HG02588 (cell line): ENCODE data around the gene NARF.
"Not testable (repeated sequence)": the region's sequence is repeated elsewhere in the genome, so short reads cannot be mapped to it uniquely, and the experiment has no call there.

Experiments
- ATAC-seq: cut with Tn5 transposase; IDR thresholded peaks from one replicate; pipeline ENCODE4 v1.9.1; 2021; ENCODE audit warnings: mild to moderate bottlenecking, moderate library complexity; ENCODE audit not compliant: unreplicated experiment

The NARF gene

DNA sequence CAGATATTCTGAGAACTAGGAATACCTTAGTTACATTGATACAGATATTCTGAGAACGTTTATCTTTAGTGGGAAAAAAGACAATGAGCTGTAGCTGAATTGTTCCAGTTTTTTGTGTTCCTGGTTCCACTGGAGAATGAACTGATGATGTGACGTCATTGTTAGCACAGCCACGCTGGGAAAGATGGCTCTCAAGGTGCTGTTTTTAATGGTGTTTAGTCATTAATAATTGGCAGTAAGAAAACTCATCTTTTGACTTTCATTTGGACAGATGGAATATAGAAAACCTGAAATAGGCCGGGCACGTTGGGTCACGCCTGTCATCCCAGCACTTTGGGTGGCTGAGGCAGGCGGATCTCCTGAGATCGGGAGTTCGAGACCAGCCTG lies 71.4 kb downstream of the NARF start:
- ATAC-seq: no peak

DNA sequence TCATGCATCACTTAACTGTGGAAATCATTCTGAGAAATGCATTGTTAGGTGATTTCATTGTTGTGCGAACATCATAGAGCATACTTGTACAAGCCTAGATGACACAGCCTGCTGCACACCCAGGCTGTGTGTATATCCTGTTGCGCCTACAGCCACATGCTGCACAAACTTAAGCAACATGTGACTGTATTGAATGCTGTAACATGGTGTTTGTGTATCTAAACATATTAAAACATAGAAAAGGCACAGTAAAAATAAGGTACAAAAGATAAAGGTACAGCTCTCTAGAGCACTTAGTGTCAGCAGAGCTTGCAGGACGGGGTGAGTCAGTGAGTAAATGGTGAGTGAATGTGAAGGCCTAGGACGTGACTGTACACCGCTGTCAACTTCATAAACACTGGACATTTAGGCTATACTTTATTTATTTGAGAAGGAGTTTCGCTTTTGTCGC lies 72.9 kb downstream of the NARF start:
- no peak for ATAC-seq

GRCh38 chr17:82534401-82534812 lies 75.9 kb downstream of the NARF start:
- ATAC-seq: no peak

- ATAC-seq: no peak
Measured at GRCh38 chr17:82536512-82537201, 78.1 kb downstream of the NARF start.

GRCh38 chr17:82537228-82537627 lies 78.7 kb downstream of the NARF start:
- not testable (repeated sequence) for ATAC-seq

DNA sequence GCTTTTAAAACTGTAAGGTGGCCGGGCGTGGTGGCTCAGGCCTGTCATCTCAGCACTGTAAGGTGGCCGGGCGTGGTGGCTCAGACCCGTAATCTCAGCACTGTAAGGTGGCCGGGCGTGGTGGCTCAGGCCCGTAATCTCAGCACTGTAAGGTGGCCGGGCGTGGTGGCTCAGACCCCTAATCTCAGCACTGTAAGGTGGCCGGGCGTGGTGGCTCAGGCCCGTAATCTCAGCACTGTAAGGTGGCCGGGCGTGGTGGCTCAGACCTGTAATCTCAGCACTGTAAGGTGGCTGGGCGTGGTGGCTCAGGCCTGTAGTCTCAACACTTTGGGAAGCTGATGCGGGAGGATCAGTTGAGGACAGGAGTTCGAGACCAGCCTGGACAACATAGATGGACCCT lies 80.5 kb downstream of the NARF start:
- not testable (repeated sequence) for ATAC-seq
